Keratinocyte (primary cell): ENCODE measurements around the gene ZBTB8OS. TPM values are rescaled to one million over a fixed set of nuclear protein-coding genes. Genes with fewer than 3 reads are reported as not detected.

ENCODE experiments used
- DNase-seq: peaks from one replicate; pipeline ENCODE4 v3.0.0-alpha.2; 2011; ENCODE audit warnings: low read depth, missing footprints, low spot score
- FAIRE-seq: peaks from 2 replicates; lab custom pipeline; 2011; peaks lifted over from hg19 to GRCh38; lab: Jason Lieb, UNC
- H2AFZ ChIP-seq: 2 replicates; pipeline ENCODE4 v1.6.0; 2012; ENCODE audit warnings: low read length, control low read depth, inconsistent platforms; ENCODE audit not compliant: control insufficient read depth
- H3K27ac ChIP-seq: 2 replicates; pipeline ENCODE4 v1.5.1; 2011; ENCODE audit warnings: low read length; ENCODE audit not compliant: control insufficient read depth, insufficient read depth
- H3K27me3 ChIP-seq: 3 replicates; pipeline ENCODE4 v1.6.0; 2011; ENCODE audit warnings: low read length; ENCODE audit not compliant: control insufficient read depth, insufficient read depth; ENCODE audit errors: extremely low read depth
- H3K36me3 ChIP-seq, 2 experiments: 2 replicates in 1 of 2; 3 replicates in 1 of 2; pipeline ENCODE4 v1.5.1; 2011; ENCODE audit warnings: low read length in 2 of 2, mild to moderate bottlenecking in 1 of 2; ENCODE audit not compliant: control insufficient read depth in 2 of 2, insufficient read depth in 2 of 2; ENCODE audit errors: extremely low read depth in 1 of 2
- H3K4me1 ChIP-seq: 3 replicates; pipeline ENCODE4 v1.5.1; 2011; ENCODE audit warnings: low read length; ENCODE audit not compliant: control insufficient read depth, insufficient read depth; ENCODE audit errors: extremely low read depth
- H3K4me2 ChIP-seq: 3 replicates; pipeline ENCODE4 v1.6.0; 2011; ENCODE audit warnings: low read depth, low read length; ENCODE audit not compliant: control insufficient read depth, insufficient read depth; ENCODE audit errors: extremely low read depth
- H3K4me3 ChIP-seq, 3 experiments: fragments of 200-600 bp in 1 of 3; sonication (generic) in 1 of 3; 2 replicates in 2 of 3; 3 replicates in 1 of 3; pipeline ENCODE4 v1.5.1; 2011 to 2016; ENCODE audit warnings: low read length in 3 of 3, mild to moderate bottlenecking in 3 of 3, control low read depth in 2 of 3, inconsistent platforms in 1 of 3, low read depth in 1 of 3, mixed read lengths in 1 of 3, mixed run types in 1 of 3, moderate library complexity in 1 of 3; ENCODE audit not compliant: control insufficient read depth in 2 of 3, insufficient read depth in 2 of 3; ENCODE audit errors: extremely low read depth in 1 of 3
- H3K79me2 ChIP-seq: 2 replicates; pipeline ENCODE4 v1.6.0; 2012; ENCODE audit warnings: low read length; ENCODE audit not compliant: control insufficient read depth, insufficient read depth
- H3K9ac ChIP-seq: 3 replicates; pipeline ENCODE4 v1.6.0; 2011; ENCODE audit warnings: low read length; ENCODE audit not compliant: control insufficient read depth, insufficient read depth; ENCODE audit errors: extremely low read depth
- H3K9me1 ChIP-seq: 3 replicates; pipeline ENCODE4 v1.6.0; 2011; ENCODE audit warnings: low read length; ENCODE audit not compliant: control insufficient read depth, insufficient read depth; ENCODE audit errors: extremely low read depth
- H3K9me3 ChIP-seq: 2 replicates; pipeline ENCODE4 v1.5.1; 2012; ENCODE audit warnings: low read depth, low read length; ENCODE audit not compliant: control insufficient read depth
- H4K20me1 ChIP-seq: 3 replicates; pipeline ENCODE4 v1.6.0; 2011; ENCODE audit warnings: low read length; ENCODE audit not compliant: control insufficient read depth, insufficient read depth; ENCODE audit errors: extremely low read depth
- EZH2 ChIP-seq: IDR thresholded peaks from one replicate; pipeline ENCODE4 v1.6.1; 2012; ENCODE audit warnings: inconsistent platforms, mild to moderate bottlenecking, low read length, moderate library complexity
- dilution Hi-C: fragments of 300-500 bp; cut with MboI; formaldehyde crosslinking; loops from one replicate; pipeline ENCODE4 v1.7.0; 2020; ENCODE audit warnings: low sequenced_read_pairs; ENCODE audit not compliant: extremely low pct_ligation_motif_present
- polyA plus RNA-seq, 5 experiments: library from polyadenylated mRNA; depleted of rRNA in 3 of 5; stranded (reverse) in 3 of 5; stranded (forward) in 1 of 5; unstranded in 1 of 5; fragments of >200 nt; gene quantifications; 1 replicate in 1 of 5; 2 replicates in 3 of 5; 3 replicates in 1 of 5; pipeline versions ENCODE4 v1.2.1 to v1.2.3, GENCODE V29; 2011 to 2012; ENCODE audit warnings: missing spikeins in 2 of 5, low read depth in 1 of 5, low replicate concordance in 1 of 5
- TF ChIP-seq, protein P1 (sequence below), 3 experiments: IDR thresholded peaks in 1 of 3; conservative IDR thresholded peaks in 1 of 3; optimal IDR thresholded peaks in 1 of 3; 2 replicates in 2 of 3; 3 replicates in 1 of 3; pipeline versions ENCODE3 to v1.5.1; 2011; ENCODE audit warnings: low read length in 3 of 3, mild to moderate bottlenecking in 3 of 3, moderate library complexity in 2 of 3, control low read depth in 1 of 3, inconsistent platforms in 1 of 3; ENCODE audit not compliant: insufficient read depth in 2 of 3; ENCODE audit errors: extremely low read depth in 1 of 3

ZBTB8OS gene
- polyA plus RNA-seq, 1 donor (not counting 4 experiments of a cell fraction or from before 2014, with no cell fraction given): 87.5 TPM

DNA sequence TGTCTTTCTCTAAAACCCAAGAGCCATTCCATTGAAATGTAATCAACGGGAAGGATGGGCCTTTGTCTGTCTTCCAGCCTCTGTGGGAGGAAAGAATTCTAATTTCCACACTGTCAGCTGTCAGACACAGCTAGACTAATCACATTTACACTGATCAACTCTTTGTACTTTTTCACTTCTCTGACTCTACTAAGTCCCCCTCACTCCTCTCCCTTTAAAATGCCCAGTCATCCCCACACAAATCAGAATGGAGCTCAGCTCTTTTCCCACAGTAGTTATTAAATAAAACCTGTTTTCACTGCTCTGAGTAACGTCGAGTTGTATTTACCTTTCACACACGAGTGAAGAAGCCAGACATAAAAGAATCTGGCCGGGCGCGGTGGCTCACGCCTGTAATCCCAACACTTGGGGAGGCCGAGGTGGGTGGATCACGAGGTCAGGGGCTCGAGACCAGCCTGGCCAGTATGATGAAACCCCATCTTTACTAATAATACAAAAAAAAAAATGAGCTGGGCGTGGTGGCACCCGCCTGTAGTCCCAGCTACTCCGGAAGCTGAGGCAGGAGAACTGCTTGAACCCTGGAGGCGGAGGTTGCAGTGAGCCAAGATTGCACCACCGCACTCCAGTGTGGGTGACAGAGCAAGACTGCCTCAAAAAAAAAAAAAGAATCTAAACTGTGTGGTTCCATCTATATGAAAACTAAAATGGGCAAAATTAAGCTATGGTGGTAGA is 13.3 kb downstream of the ZBTB8OS start:
- Histone ChIP-seq H3K4me2 (no peak overlapping the region), H4K20me1 (no peaks in the 10 kb centered on the region), H2AFZ (no peak overlapping the region), H3K36me3 (peaks cover 4 to 9% of the 10 kb centered on the region in 2 experiments), H3K27ac (no peak overlapping the region), H3K79me2 (peaks cover 29% of the 10 kb centered on the region), H3K4me3 (no peak overlapping the region), H3K4me1 (no peaks in the 10 kb centered on the region), H3K9ac (no peak overlapping the region), H3K27me3 (no peaks in the 10 kb centered on the region), H3K9me1 (no peaks in the 10 kb centered on the region), H3K9me3 (no peaks in the 10 kb centered on the region)
- dilution Hi-C loops: no loop called here
- no peak for DNase-seq
- TF ChIP-seq, protein P1, sequence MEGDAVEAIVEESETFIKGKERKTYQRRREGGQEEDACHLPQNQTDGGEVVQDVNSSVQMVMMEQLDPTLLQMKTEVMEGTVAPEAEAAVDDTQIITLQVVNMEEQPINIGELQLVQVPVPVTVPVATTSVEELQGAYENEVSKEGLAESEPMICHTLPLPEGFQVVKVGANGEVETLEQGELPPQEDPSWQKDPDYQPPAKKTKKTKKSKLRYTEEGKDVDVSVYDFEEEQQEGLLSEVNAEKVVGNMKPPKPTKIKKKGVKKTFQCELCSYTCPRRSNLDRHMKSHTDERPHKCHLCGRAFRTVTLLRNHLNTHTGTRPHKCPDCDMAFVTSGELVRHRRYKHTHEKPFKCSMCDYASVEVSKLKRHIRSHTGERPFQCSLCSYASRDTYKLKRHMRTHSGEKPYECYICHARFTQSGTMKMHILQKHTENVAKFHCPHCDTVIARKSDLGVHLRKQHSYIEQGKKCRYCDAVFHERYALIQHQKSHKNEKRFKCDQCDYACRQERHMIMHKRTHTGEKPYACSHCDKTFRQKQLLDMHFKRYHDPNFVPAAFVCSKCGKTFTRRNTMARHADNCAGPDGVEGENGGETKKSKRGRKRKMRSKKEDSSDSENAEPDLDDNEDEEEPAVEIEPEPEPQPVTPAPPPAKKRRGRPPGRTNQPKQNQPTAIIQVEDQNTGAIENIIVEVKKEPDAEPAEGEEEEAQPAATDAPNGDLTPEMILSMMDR (optimal IDR thresholded peaks at IDR 0.05 in 1 of 3, IDR thresholded peaks at IDR 0.05 in 1 of 3, conservative IDR thresholded peaks at IDR 0.05 in 1 of 3; ENCODE audit: extremely low read depth in 1 of 3, insufficient read depth in 2 of 3, low read length in 3 of 3): no peak
- TF ChIP-seq EZH2: no peak
- no peak for FAIRE-seq

DNA sequence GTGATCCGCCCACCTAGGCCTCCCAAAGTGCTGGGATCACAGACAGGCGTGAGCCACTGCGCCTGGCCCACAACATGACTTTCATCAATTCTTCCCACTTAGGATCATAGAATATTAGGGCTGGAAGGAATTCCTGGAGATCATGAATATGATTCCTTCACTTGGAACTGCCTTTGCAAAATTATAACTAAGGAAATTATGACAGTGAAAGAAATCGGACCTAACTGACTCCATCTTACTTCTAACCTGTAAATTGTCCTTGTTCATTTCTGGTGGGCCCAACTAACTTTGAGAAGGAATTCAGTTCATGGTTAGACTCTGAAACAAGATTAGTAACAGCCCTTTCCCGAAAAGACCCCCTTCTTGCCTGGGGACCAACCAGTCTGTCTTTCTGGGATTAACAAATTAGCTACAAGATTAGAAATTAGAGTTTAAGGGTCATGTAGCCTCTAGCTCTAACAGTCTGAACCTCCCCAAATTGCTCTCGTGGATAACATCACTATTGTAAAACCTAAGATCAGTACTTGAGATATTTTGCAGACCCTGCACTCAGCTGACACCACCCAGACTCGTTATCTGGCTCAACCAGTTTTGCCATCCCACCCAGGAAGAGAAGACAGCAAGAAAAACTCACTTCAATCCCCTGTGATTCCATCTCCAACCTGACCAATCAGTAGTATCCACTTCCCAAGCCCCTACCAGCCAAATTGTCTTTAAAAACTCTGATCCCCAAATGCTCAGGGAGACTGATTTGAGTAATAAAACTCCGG is 14.7 kb downstream of the ZBTB8OS start:
- no peak for FAIRE-seq
- Histone ChIP-seq H3K4me1 (no peaks in the 10 kb centered on the region), H4K20me1 (no peaks in the 10 kb centered on the region), H3K4me3 (no peak overlapping the region), H2AFZ (no peak overlapping the region), H3K9me3 (no peaks in the 10 kb centered on the region), H3K9ac (no peak overlapping the region), H3K27ac (no peak overlapping the region), H3K27me3 (no peaks in the 10 kb centered on the region), H3K36me3 (peaks cover 4 to 13% of the 10 kb centered on the region in 2 experiments), H3K9me1 (no peaks in the 10 kb centered on the region), H3K4me2 (no peak overlapping the region), H3K79me2 (peaks cover 24% of the 10 kb centered on the region)
- dilution Hi-C loops: no loop called here
- TF ChIP-seq, protein P1 (optimal IDR thresholded peaks at IDR 0.05 in 1 of 3, IDR thresholded peaks at IDR 0.05 in 1 of 3, conservative IDR thresholded peaks at IDR 0.05 in 1 of 3; ENCODE audit: extremely low read depth in 1 of 3, insufficient read depth in 2 of 3, low read length in 3 of 3): no peak
- no peak for TF ChIP-seq EZH2
- no peak for DNase-seq
